GM18505 (cell line): Measurements from ENCODE around the gene PRKCA.

Source experiments
- ATAC-seq: cut with Tn5 transposase; IDR thresholded peaks from one replicate; pipeline ENCODE4 v1.9.1; 2021; ENCODE audit not compliant: unreplicated experiment
- POLR2A ChIP-seq: IDR thresholded peaks from 4 replicates; pipeline ENCODE4 v1.6.1; 2011; ENCODE audit warnings: borderline replicate concordance; ENCODE audit not compliant: insufficient read depth, insufficient read length; ENCODE audit errors: extremely low read depth

The PRKCA gene

DNA sequence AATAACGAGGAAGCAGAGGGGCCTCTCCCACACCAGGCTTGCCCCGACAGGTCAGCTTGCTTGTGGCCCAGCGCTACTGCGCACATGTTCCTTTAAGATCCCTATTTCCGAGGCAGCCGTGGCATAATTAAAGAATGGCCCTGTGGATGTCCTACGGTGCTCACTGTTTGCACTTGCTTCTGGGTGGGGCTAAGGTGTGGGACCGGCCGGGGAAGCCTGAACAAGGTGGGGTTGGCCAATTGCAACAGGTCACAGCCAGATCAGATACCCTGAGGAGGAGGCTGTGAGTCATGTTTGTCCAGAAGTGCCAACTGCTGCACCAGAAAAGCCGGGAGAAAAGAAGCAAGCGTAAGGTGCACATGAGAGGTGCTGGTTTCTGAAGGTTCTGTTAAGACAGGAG lies 374.0 kb downstream of the PRKCA start:
- no peak for TF ChIP-seq POLR2A
- ATAC-seq = no peak

DNA sequence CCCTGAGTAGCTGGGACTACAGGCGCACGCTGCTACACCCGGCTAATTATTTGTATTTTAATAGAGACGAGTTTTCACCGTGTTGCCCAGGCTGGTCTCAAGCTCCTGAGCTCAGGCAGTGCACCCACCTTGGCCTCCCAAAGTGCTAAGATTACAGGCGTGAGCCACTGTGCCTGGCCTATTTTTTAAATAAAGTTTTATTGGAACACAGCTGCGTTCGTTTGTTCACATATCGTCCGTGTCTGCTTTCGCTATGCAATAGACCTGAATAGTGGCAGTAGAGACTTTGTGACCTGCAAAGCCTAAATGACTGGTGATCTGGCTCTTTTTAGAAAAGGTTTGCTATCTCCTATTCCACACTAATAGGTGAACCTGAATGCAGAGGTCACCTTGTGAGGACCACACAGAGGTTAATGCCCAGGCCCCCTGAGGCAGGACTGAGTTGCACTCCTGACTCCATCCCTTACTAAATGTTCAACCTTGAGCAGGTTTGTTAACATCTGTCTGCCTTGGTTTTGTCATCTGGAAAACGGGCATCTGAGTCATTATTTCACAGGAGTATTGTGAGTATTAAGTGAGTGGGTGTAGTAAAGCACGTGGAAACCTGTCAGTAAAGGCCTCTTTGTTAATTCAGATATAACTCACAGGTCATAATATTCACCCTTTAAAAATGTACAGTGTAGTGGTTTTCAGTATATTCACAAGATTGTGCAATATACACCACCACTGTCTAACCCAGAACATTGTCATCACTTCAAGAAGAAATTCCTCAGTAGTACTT lies 375.0 kb downstream of the PRKCA start:
- ATAC-seq = no peak

DNA sequence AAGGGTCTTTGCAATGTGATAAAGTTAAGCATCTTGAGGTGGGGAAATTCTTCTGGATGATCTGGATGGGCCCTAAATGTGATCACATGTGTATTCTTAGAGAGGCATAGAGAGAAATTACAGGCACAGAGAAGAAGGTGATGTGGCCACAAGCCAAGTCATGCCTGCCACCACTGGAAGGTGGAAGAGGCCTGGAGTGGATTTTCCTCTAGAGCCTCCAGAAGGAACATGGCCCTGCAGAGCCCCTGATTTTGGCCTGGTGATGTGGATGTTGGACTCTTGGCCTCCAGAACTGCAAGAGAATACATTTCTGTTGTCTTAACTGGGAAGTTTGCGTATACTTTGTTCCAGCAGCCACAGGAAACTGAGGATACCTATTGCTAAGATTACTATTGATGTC lies 375.6 kb downstream of the PRKCA start:
- no peak for TF ChIP-seq POLR2A
- no peak for ATAC-seq

More for the DNA sequence above, 375.0 kb downstream of the PRKCA start:
- no peak for TF ChIP-seq POLR2A

DNA sequence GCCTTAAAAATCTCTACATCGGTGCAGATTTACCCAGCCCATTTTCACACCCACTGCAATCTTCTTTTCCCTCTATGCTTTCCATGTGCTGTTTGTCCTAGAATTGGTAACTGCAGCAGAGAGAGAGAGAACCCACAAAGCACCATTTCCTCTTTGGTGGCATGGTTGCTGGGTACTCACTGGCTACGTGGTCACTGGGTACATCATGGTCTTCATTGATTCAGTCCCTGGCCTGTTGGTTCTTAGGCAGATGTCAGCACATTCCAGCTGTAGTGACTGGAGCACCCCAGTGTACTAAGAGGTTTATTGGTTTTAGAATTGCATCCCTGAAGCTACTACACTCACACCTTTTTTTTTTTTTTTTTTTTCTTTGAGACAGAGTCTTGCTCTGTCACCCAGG lies 376.4 kb downstream of the PRKCA start:
- no peak for ATAC-seq
- no peak for TF ChIP-seq POLR2A

DNA sequence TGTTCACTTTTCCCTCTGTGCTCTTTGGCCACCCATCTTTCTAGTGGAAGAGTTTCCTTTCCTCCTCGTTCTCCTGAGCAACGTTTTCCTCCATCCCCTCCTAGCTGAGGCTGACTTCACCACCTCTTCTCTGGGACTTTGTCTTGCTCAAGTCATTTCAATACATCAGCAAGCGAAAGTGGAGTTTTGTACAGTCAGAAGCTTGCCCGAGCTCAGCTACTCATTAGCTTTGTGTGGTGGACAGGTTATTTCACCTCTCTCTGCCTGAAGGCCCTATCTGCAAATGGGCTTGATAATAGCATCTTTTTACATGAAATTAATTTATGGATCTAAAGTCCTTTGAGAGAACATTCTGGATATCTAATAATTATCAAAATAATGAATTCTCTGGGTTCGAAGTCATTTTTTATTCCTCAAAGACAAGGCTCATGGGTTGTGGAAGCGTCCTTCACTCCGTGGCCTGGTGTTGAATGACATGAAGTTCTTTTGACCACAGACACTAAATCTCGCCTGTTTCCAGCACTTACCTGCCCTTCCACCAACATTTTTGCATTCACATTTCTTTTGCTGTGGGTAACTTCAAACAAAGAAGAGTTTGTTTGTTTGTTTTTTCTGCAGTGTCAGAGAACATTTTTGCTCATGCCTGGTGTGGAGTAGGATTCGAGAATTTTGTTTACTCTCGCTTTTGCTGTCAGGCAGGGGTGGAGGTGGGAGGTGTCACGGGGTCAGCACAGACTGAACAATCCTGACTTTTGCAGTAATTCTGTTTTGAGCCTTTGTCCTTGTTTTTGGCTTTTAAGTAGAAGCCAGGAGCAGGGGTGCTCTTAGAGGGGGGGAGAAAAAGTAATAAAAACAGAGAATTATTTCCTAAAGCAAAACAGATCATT lies 377.5 kb downstream of the PRKCA start:
- no peak for TF ChIP-seq POLR2A

DNA sequence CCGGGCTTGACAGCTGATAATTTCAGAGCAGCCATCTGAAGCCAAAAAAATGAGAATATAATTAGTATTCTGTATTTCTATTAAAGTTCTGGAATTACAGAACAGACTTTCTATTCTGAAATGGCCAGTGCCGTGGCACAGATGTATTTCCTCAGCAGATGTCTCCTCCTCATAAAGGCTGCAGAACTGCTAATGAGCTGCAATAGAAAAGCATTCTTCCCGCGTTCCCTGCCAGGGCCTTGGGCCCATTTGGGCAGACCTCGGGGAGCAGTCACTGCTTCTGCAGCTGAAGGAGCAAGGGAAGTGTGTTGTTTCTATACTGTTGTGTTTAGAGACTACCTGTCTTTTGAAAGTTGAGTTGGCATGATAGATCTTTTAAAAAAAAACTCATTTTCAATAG lies 379.9 kb downstream of the PRKCA start:
- no peak for TF ChIP-seq POLR2A
- ATAC-seq = no peak

More for the DNA sequence above, 377.5 kb downstream of the PRKCA start:
- ATAC-seq = no peak

DNA sequence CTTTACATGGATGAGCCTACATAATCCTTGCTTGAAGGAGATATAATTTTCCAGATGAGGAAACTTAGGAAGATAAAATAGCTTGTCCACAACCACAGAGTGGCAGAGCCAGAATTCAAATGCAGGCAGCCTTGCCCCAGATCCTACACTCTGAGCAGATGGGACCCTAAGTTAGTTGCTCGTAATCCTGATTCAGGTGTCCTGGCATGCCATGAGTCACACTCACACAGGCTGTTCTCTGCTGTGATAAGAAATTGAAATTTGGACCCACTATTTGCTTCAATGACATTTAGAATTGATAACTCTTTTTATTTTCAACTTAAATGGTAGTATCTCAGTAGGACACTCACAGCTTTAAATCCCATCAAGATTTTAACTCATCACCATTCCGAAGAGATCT lies 381.8 kb downstream of the PRKCA start:
- no peak for TF ChIP-seq POLR2A
- no peak for ATAC-seq

GRCh38 chr17:66684731-66685130 lies 382.3 kb downstream of the PRKCA start:
- ATAC-seq = no peak
- TF ChIP-seq POLR2A = no peak

- no peak for TF ChIP-seq POLR2A
These were observed 384.2 kb downstream of the PRKCA start for GRCh38 chr17:66686601-66687000.

GRCh38 chr17:66687570-66688284 lies 385.3 kb downstream of the PRKCA start:
- no peak for ATAC-seq
- TF ChIP-seq POLR2A = no peak

More at GRCh38 chr17:66686601-66687000, 384.2 kb downstream of the PRKCA start:
- no peak for ATAC-seq

GRCh38 chr17:66689221-66689620 lies 386.8 kb downstream of the PRKCA start:
- no peak for ATAC-seq
- no peak for TF ChIP-seq POLR2A

GRCh38 chr17:66690166-66690565 lies 387.8 kb downstream of the PRKCA start:
- ATAC-seq = no peak
- TF ChIP-seq POLR2A = no peak
